GM23248 (cell line): ENCODE data around the gene MAP3K4. TPM values are rescaled to one million over a fixed set of nuclear protein-coding genes. Genes with fewer than 3 reads are reported as not detected.

Experiments used
- DNase-seq: peaks from one replicate; pipeline ENCODE4 v3.0.0-alpha.2; 2015
- H2AFZ ChIP-seq: fragments of 200-600 bp; sonication (generic); 2 replicates; pipeline ENCODE4 v1.6.1; 2016; ENCODE audit warnings: antibody characterized with exemption
- H3F3A ChIP-seq: fragments of 200-600 bp; sonication (generic); 2 replicates; pipeline ENCODE4 v1.6.1; 2016; ENCODE audit warnings: mild to moderate bottlenecking, antibody characterized with exemption, mixed run types; ENCODE audit not compliant: insufficient read depth
- H3K27ac ChIP-seq: fragments of 200-600 bp; sonication (generic); 2 replicates; pipeline ENCODE4 v1.5.1; 2016; ENCODE audit warnings: mild to moderate bottlenecking
- H3K27me3 ChIP-seq: fragments of 200-600 bp; sonication (generic); replicated peaks from 2 replicates; pipeline ENCODE4 v1.6.1; 2016; ENCODE audit warnings: mild to moderate bottlenecking; ENCODE audit not compliant: insufficient read depth
- H3K36me3 ChIP-seq: fragments of 200-600 bp; sonication (generic); 2 replicates; pipeline ENCODE4 v1.6.1; 2016; ENCODE audit warnings: low read depth, mild to moderate bottlenecking
- H3K4me1 ChIP-seq: fragments of 200-600 bp; sonication (generic); 2 replicates; pipeline ENCODE4 v1.6.1; 2016; ENCODE audit warnings: mild to moderate bottlenecking; ENCODE audit not compliant: insufficient read depth
- H3K4me2 ChIP-seq: fragments of 200-600 bp; sonication (generic); one replicate; pipeline ENCODE4 v1.6.1; 2016; ENCODE audit warnings: mild to moderate bottlenecking; ENCODE audit not compliant: unreplicated experiment
- H3K4me3 ChIP-seq: fragments of 200-600 bp; sonication (generic); 2 replicates; pipeline ENCODE4 v1.5.1; 2016; ENCODE audit warnings: mild to moderate bottlenecking
- H3K79me2 ChIP-seq: fragments of 200-600 bp; sonication (generic); 2 replicates; pipeline ENCODE4 v1.6.1; 2016; ENCODE audit warnings: mild to moderate bottlenecking; ENCODE audit not compliant: insufficient read depth
- H3K9ac ChIP-seq: fragments of 200-600 bp; sonication (generic); 2 replicates; pipeline ENCODE4 v1.6.1; 2016; ENCODE audit warnings: mild to moderate bottlenecking
- H3K9me2 ChIP-seq: fragments of 200-600 bp; sonication (generic); 2 replicates; pipeline ENCODE4 v1.6.1; 2016; ENCODE audit warnings: mixed run types, mild to moderate bottlenecking, moderate library complexity; ENCODE audit not compliant: insufficient read depth
- H3K9me3 ChIP-seq: fragments of 200-600 bp; sonication (generic); one replicate; pipeline ENCODE4 v1.6.1; 2017; ENCODE audit warnings: low read depth
- H4K20me1 ChIP-seq: fragments of 200-600 bp; sonication (generic); 2 replicates; pipeline ENCODE4 v1.6.0; 2016; ENCODE audit not compliant: insufficient read depth
- EZH2 ChIP-seq: fragments of 200-600 bp; sonication (generic); IDR thresholded peaks from 2 replicates; pipeline ENCODE4 v1.6.1; 2018; ENCODE audit warnings: antibody characterized with exemption, mild to moderate bottlenecking; ENCODE audit not compliant: insufficient read depth, poor library complexity, severe bottlenecking
- EZH2phosphoT487 ChIP-seq: fragments of 200-600 bp; sonication (generic); IDR thresholded peaks from 2 replicates; pipeline ENCODE4 v1.6.1; 2018; ENCODE audit warnings: antibody characterized with exemption, moderate library complexity, mild to moderate bottlenecking, low read depth; ENCODE audit not compliant: insufficient read depth
- WGBS, 2 experiments: methylation state at CpG; one replicate each; pipeline ENCODE4 v1.1.6; 2015 to 2017; ENCODE audit warnings: low lambda C conversion rate in 2 of 2, low coverage in 1 of 2; ENCODE audit errors: missing lambda C conversion rate in 2 of 2; 5-methylcytosine and 5-hydroxymethylcytosine counted together
- in situ Hi-C: fragments of 300-500 bp; cut with MboI; formaldehyde crosslinking; loops from 2 replicates; pipeline ENCODE4 v1.15.0; 2020
- polyA plus RNA-seq: library from polyadenylated mRNA; unstranded; fragments of >200 nt; fragmentation: Nextera tagmentation; extraction: Ambion mirVana; gene quantifications from 2 replicates; pipeline ENCODE4 v1.2.1, GENCODE V29; 2016
- total RNA-seq: library from RNA; depleted of rRNA; stranded (reverse); fragments of >200 nt; shearing (Covaris generic); gene quantifications from 2 replicates; pipeline ENCODE4 v1.2.3, GENCODE V29; 2014

MAP3K4 gene
- total and polyA plus RNA-seq, 2 experiments from 2014 or later: 13.0 to 26.2 TPM

GRCh38 chr6:161035182-161035980 lies 43.8 kb downstream of the MAP3K4 start:
- in situ Hi-C loops: no loop called here
- H3K9me3 ChIP-seq: no peaks in the 10 kb centered on the region
- peaks cover 85% of the 10 kb centered on the region for H3K79me2 ChIP-seq
- 97 to 99% methylated on average over 3 of the region's 3 CpGs for WGBS, 2 experiments
- no peak overlapping the region for H3K9ac ChIP-seq
- H3K4me2 ChIP-seq: no peak overlapping the region
- H3K27ac ChIP-seq: no peak overlapping the region
- no peak overlapping the region for H2AFZ ChIP-seq
- DNase-seq: no peak
- H3F3A ChIP-seq: peaks cover 56% of the 10 kb centered on the region
- no peak overlapping the region for H3K4me3 ChIP-seq
- peaks cover 57% of the 10 kb centered on the region for H3K4me1 ChIP-seq
- no peaks in the 10 kb centered on the region for H3K9me2 ChIP-seq
- H4K20me1 ChIP-seq: no peaks in the 10 kb centered on the region
- H3K27me3 ChIP-seq: no peaks in the 10 kb centered on the region
- no peak for TF ChIP-seq EZH2phosphoT487
- no peak for TF ChIP-seq EZH2
- H3K36me3 ChIP-seq: peaks cover 4% of the 10 kb centered on the region; the same call in 1 of the 2 replicates

GRCh38 chr6:161035981-161036263 lies 44.4 kb downstream of the MAP3K4 start:
- Histone ChIP-seq H3K4me2 (no peak overlapping the region), H3K36me3 (peaks cover 4% of the 10 kb centered on the region; the same call in 1 of the 2 replicates), H3K9ac (no peak overlapping the region), H3K9me3 (no peaks in the 10 kb centered on the region), H4K20me1 (no peaks in the 10 kb centered on the region), H3K79me2 (peaks cover 85% of the 10 kb centered on the region), H3F3A (peaks cover 51% of the 10 kb centered on the region), H3K27ac (no peak overlapping the region), H3K9me2 (no peaks in the 10 kb centered on the region), H3K27me3 (no peaks in the 10 kb centered on the region), H2AFZ (no peak overlapping the region), H3K4me1 (peaks cover 52% of the 10 kb centered on the region), H3K4me3 (no peak overlapping the region)
- 97 to 98% methylated on average over 3 of the region's 3 CpGs for WGBS, 2 experiments
- TF ChIP-seq EZH2phosphoT487 (no peak), EZH2 (no peak)
- in situ Hi-C loops: no loop called here
- DNase-seq: no peak

GRCh38 chr6:161037873-161038228 lies 46.3 kb downstream of the MAP3K4 start:
- no peaks in the 10 kb centered on the region for H3K27me3 ChIP-seq
- H3F3A ChIP-seq: peaks cover 31% of the 10 kb centered on the region
- in situ Hi-C loops: no loop called here
- no peaks in the 10 kb centered on the region for H3K9me2 ChIP-seq
- 58 to 69% methylated on average over 2 of the region's 2 CpGs for WGBS, 2 experiments
- peak overlapping the region; percentile 66 for H3K4me2 ChIP-seq
- peak overlapping the region; percentile 93 for H3K27ac ChIP-seq
- no peak overlapping the region for H2AFZ ChIP-seq
- H3K9me3 ChIP-seq: no peaks in the 10 kb centered on the region
- H3K36me3 ChIP-seq: peaks cover 4% of the 10 kb centered on the region; the same call in 1 of the 2 replicates
- H4K20me1 ChIP-seq: no peaks in the 10 kb centered on the region
- no peak for DNase-seq
- peak overlapping the region; percentile 67 for H3K9ac ChIP-seq
- peaks cover 32% of the 10 kb centered on the region for H3K4me1 ChIP-seq
- H3K79me2 ChIP-seq: peaks cover 84% of the 10 kb centered on the region
- peak overlapping the region; percentile 1; the same call in 1 of the 2 replicates for H3K4me3 ChIP-seq
- no peak for TF ChIP-seq EZH2phosphoT487
- no peak for TF ChIP-seq EZH2

- no peaks in the 10 kb centered on the region for H3K27me3 ChIP-seq
- H3K27ac ChIP-seq: peak overlapping the region; percentile 93
- no peak overlapping the region for H3K4me3 ChIP-seq
- no peak for TF ChIP-seq EZH2
- peak; percentile 83; the same call in 1 of the 2 replicates for TF ChIP-seq EZH2phosphoT487
- peaks cover 26% of the 10 kb centered on the region for H3K4me1 ChIP-seq
- peak overlapping the region; percentile 67 for H3K9ac ChIP-seq
- peaks cover 4% of the 10 kb centered on the region; the same call in 1 of the 2 replicates for H3K36me3 ChIP-seq
- peaks cover 84% of the 10 kb centered on the region for H3K79me2 ChIP-seq
- peak overlapping the region; percentile 66 for H3K4me2 ChIP-seq
- peak; percentile 97 for DNase-seq
- in situ Hi-C loops: no loop called here
- no peaks in the 10 kb centered on the region for H3K9me2 ChIP-seq
- H2AFZ ChIP-seq: no peak overlapping the region
- H3K9me3 ChIP-seq: no peaks in the 10 kb centered on the region
- H4K20me1 ChIP-seq: no peaks in the 10 kb centered on the region
- 6 to 7% methylated on average over 3 of the region's 3 CpGs for WGBS, 2 experiments
- peaks cover 31% of the 10 kb centered on the region for H3F3A ChIP-seq
These were observed 46.9 kb downstream of the MAP3K4 start for GRCh38 chr6:161038229-161039031.
